HepG2 (cell line): ENCODE data around the gene DPM1. TPM values are rescaled to one million over a fixed set of nuclear protein-coding genes. Genes with fewer than 3 reads are reported as not detected.

Source experiments
- EZH2 ChIP-seq: conservative IDR thresholded peaks from 2 replicates; pipeline ENCODE4 v1.6.1; 2012; ENCODE audit warnings: mild to moderate bottlenecking, low read depth, low read length, moderate library complexity
- FOXC1 ChIP-seq: sonication (generic); formaldehyde crosslinking; IDR thresholded peaks from 2 replicates; pipeline ENCODE4 v1.8.0; 2022; ENCODE audit warnings: mild to moderate bottlenecking, missing genetic modification reagents, borderline replicate concordance
- FOXO4 ChIP-seq: sonication (generic); formaldehyde crosslinking; conservative IDR thresholded peaks from 2 replicates; pipeline ENCODE4 v1.8.1; 2023; ENCODE audit warnings: missing genetic modification reagents
- GFI1 ChIP-seq: sonication (generic); formaldehyde crosslinking; IDR thresholded peaks from 2 replicates; pipeline ENCODE4 v1.5.0; 2020; ENCODE audit warnings: missing genetic modification reagents, mild to moderate bottlenecking, borderline replicate concordance
- GTF2F1 ChIP-seq: fragments of 150-350 bp; IDR thresholded peaks from 2 replicates; pipeline ENCODE4 v1.6.1; 2014; ENCODE audit warnings: low read length
- HNRNPL ChIP-seq: fragments of 200-400 bp; formaldehyde crosslinking; IDR thresholded peaks from 2 replicates; pipeline ENCODE4 v1.6.1; 2017; ENCODE audit warnings: mild to moderate bottlenecking, low read depth, low read length
- JUND ChIP-seq: sonication (generic); formaldehyde crosslinking; IDR thresholded peaks from 2 replicates; pipeline ENCODE4 v1.8.0; 2022; ENCODE audit warnings: mild to moderate bottlenecking, missing genetic modification reagents
- KAT2B ChIP-seq: fragments of 150-350 bp; IDR thresholded peaks from 2 replicates; pipeline ENCODE4 v1.6.1; 2014; ENCODE audit warnings: low read depth, low read length, borderline replicate concordance
- KMT2A ChIP-seq: sonication (generic); formaldehyde crosslinking; IDR thresholded peaks from 2 replicates; pipeline ENCODE4 v1.4.0; 2020; ENCODE audit warnings: missing genetic modification reagents
- MAZ ChIP-seq, 2 experiments: sonication (generic) in 1 of 2; formaldehyde crosslinking in 1 of 2; IDR thresholded peaks; 2 replicates each; pipeline versions ENCODE4 v1.5.0 to v1.6.1; 2012 to 2020; ENCODE audit warnings: low read depth in 2 of 2, mild to moderate bottlenecking in 2 of 2, borderline replicate concordance in 1 of 2, improper control_type of control experiment in 1 of 2, low read length in 1 of 2, missing genetic modification reagents in 1 of 2, moderate library complexity in 1 of 2
- NR0B2 ChIP-seq: sonication (generic); formaldehyde crosslinking; IDR thresholded peaks from 2 replicates; pipeline ENCODE4 v1.4.0; 2020; ENCODE audit warnings: mild to moderate bottlenecking, missing genetic modification reagents
- PHF5A ChIP-seq: IDR thresholded peaks from one replicate; pipeline ENCODE4 v1.6.1; 2018; ENCODE audit warnings: low read depth, missing genetic modification reagents; ENCODE audit not compliant: unreplicated experiment
- RAD21 ChIP-seq: fragments of 450-650 bp; formaldehyde crosslinking; IDR thresholded peaks from 2 replicates; pipeline ENCODE4 v1.5.0; 2020; ENCODE audit warnings: mild to moderate bottlenecking
- REL ChIP-seq: sonication (generic); formaldehyde crosslinking; conservative IDR thresholded peaks from 2 replicates; pipeline ENCODE4 v1.8.0; 2022; ENCODE audit warnings: mild to moderate bottlenecking, missing genetic modification reagents, moderate library complexity
- SAP130 ChIP-seq: IDR thresholded peaks from 2 replicates; pipeline ENCODE4 v1.6.1; 2016; ENCODE audit warnings: low read depth
- SOX5 ChIP-seq: IDR thresholded peaks from 2 replicates; pipeline ENCODE4 v1.6.1; 2016; ENCODE audit warnings: borderline replicate concordance
- ZFAT ChIP-seq: sonication (generic); formaldehyde crosslinking; conservative IDR thresholded peaks from 2 replicates; pipeline ENCODE4 v1.8.1; 2023; ENCODE audit warnings: missing genetic modification reagents, inconsistent platforms
- ZFYVE20 ChIP-seq: sonication (generic); formaldehyde crosslinking; IDR thresholded peaks from 2 replicates; pipeline ENCODE4 v1.8.0; 2023; ENCODE audit warnings: low read depth, mild to moderate bottlenecking, moderate library complexity, missing genetic modification reagents, borderline replicate concordance
- ZMAT3 ChIP-seq: sonication (generic); formaldehyde crosslinking; conservative IDR thresholded peaks from 2 replicates; pipeline ENCODE4 v1.7.0; 2021; ENCODE audit warnings: missing genetic modification reagents
- ZNF101 ChIP-seq: sonication (generic); formaldehyde crosslinking; IDR thresholded peaks from 2 replicates; pipeline ENCODE4 v1.4.0; 2020; ENCODE audit warnings: mild to moderate bottlenecking, low read depth, missing genetic modification reagents, borderline replicate concordance
- ZNF224 ChIP-seq: sonication (generic); formaldehyde crosslinking; IDR thresholded peaks from 2 replicates; pipeline ENCODE4 v1.5.0; 2020; ENCODE audit warnings: mild to moderate bottlenecking, missing genetic modification reagents
- ZNF430 ChIP-seq: sonication (generic); formaldehyde crosslinking; IDR thresholded peaks from 2 replicates; pipeline ENCODE4 v1.9.0; 2021; ENCODE audit warnings: mild to moderate bottlenecking, missing genetic modification reagents
- ZNF446 ChIP-seq: sonication (generic); formaldehyde crosslinking; IDR thresholded peaks from 2 replicates; pipeline ENCODE4 v1.5.0; 2020; ENCODE audit warnings: mild to moderate bottlenecking, missing genetic modification reagents
- ZNF607 ChIP-seq: sonication (generic); formaldehyde crosslinking; IDR thresholded peaks from 2 replicates; pipeline ENCODE4 v1.5.1; 2020; ENCODE audit warnings: missing genetic modification reagents, mild to moderate bottlenecking, borderline replicate concordance
- ZNF781 ChIP-seq: sonication (generic); formaldehyde crosslinking; IDR thresholded peaks from 2 replicates; pipeline ENCODE4 v1.5.1; 2020; ENCODE audit warnings: borderline replicate concordance, mild to moderate bottlenecking, missing genetic modification reagents; ENCODE audit errors: not compliant biosample characterization
- ZNF891 ChIP-seq: sonication (generic); formaldehyde crosslinking; IDR thresholded peaks from 2 replicates; pipeline ENCODE4 v1.5.0; 2020; ENCODE audit warnings: mild to moderate bottlenecking, missing genetic modification reagents
- polyA plus RNA-seq, 8 experiments: library from polyadenylated mRNA; depleted of rRNA in 3 of 8; stranded (reverse) in 7 of 8; unstranded in 1 of 8; fragments of >200 nt; fragmentation: Illumina TruSeq in 4 of 8; extraction: Trizol in 4 of 8; gene quantifications; 2 replicates each; pipeline versions ENCODE4 v1.2.1 to v1.2.3, GENCODE V29; 2011 to 2016; ENCODE audit warnings: low read depth in 4 of 8, missing spikeins in 1 of 8, mixed read lengths in 1 of 8; ENCODE audit not compliant: insufficient read depth in 1 of 8
- total RNA-seq, 5 experiments: library from RNA; depleted of rRNA; stranded (reverse); fragments of >200 nt; fragmentation: Illumina TruSeq; extraction: Trizol; gene quantifications; 2 replicates each; pipeline ENCODE4 v1.2.3, GENCODE V29; 2016; ENCODE audit warnings: low read depth in 1 of 5
- TF ChIP-seq, protein P1 (sequence below): sonication (generic); formaldehyde crosslinking; IDR thresholded peaks from 2 replicates; pipeline ENCODE4 v1.4.0; 2020; ENCODE audit warnings: missing genetic modification reagents

The DPM1 gene
- total and polyA plus RNA-seq, 2 of the 13 experiments (the other 11 are each of a cell fraction or from before 2014, with no cell fraction given) = 83.2 to 161 TPM

GRCh38 chr20:50929299-50930138, 28.8 kb downstream of the DPM1 start (continued):
- peak; percentile 72; the same call in 1 of the 2 replicates for TF ChIP-seq NR0B2 (CRISPR knock-in tag)
- TF ChIP-seq ZNF891 (CRISPR knock-in tag) = peak; percentile 76; the same call in 1 of the 2 replicates
- TF ChIP-seq ZNF224 (CRISPR knock-in tag) = peak; percentile 89; the same call in 1 of the 2 replicates
- TF ChIP-seq EZH2 = no peak
- TF ChIP-seq SOX5 (CRISPR knock-in tag) = peak; percentile 76
- TF ChIP-seq ZNF781 = peak; percentile 85
- TF ChIP-seq SAP130 (CRISPR knock-in tag) = peak; percentile 95
- TF ChIP-seq ZNF430 (CRISPR knock-in tag) = peak; percentile 92
- TF ChIP-seq KAT2B = no peak
- peak; percentile 99 for TF ChIP-seq PHF5A (CRISPR knock-in tag)
- no peak for TF ChIP-seq FOXO4 (CRISPR knock-in tag)
- TF ChIP-seq, protein P1, sequence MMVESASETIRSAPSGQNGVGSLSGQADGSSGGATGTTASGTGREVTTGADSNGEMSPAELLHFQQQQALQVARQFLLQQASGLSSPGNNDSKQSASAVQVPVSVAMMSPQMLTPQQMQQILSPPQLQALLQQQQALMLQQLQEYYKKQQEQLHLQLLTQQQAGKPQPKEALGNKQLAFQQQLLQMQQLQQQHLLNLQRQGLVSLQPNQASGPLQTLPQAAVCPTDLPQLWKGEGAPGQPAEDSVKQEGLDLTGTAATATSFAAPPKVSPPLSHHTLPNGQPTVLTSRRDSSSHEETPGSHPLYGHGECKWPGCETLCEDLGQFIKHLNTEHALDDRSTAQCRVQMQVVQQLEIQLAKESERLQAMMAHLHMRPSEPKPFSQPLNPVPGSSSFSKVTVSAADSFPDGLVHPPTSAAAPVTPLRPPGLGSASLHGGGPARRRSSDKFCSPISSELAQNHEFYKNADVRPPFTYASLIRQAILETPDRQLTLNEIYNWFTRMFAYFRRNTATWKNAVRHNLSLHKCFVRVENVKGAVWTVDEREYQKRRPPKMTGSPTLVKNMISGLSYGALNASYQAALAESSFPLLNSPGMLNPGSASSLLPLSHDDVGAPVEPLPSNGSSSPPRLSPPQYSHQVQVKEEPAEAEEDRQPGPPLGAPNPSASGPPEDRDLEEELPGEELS = peak; percentile 76
- TF ChIP-seq RAD21 (CRISPR knock-in tag) = peak; percentile 96
- TF ChIP-seq GTF2F1 = 0 out of 2 replicates have a peak, but pooled peaks have one; percentile 17
- peak; percentile 91 for TF ChIP-seq ZMAT3 (CRISPR knock-in tag)
- TF ChIP-seq ZFAT (CRISPR knock-in tag) = no peak
- peak; percentile 96 for TF ChIP-seq GFI1 (CRISPR knock-in tag)
- no peak for TF ChIP-seq JUND
- peak; percentile 94; the same call in 1 of the 2 replicates for TF ChIP-seq ZNF607 (CRISPR knock-in tag)
- no peak for TF ChIP-seq ZNF446 (CRISPR knock-in tag)
- TF ChIP-seq MAZ (IDR thresholded peaks at IDR 0.05; ENCODE audit: borderline replicate concordance, low read depth, low read length) = peak; percentile 97
- peak; percentile 92 for TF ChIP-seq MAZ (CRISPR knock-in tag; IDR thresholded peaks at IDR 0.05; ENCODE audit: low read depth)
- no peak for TF ChIP-seq ZNF101
- no peak for TF ChIP-seq ZFYVE20 (CRISPR knock-in tag)
- peak; percentile 97 for TF ChIP-seq KMT2A (CRISPR knock-in tag)
- peak; percentile 78; the same call in 1 of the 2 replicates for TF ChIP-seq FOXC1 (CRISPR knock-in tag)
- no peak for TF ChIP-seq HNRNPL
- 0 out of 2 replicates have a peak, but pooled peaks have one; percentile 12 for TF ChIP-seq REL
